Immature natural killer cell (primary cell): ENCODE results near the gene RNF121. TPM values are rescaled to one million over a fixed set of nuclear protein-coding genes. Genes with fewer than 3 reads are reported as not detected.
"Not testable (repeated sequence)": the region's sequence is repeated elsewhere in the genome, so short reads cannot be mapped to it uniquely, and the experiment has no call there.

Experiments used
- DNase-seq, 3 donors: peaks; one replicate each; pipeline ENCODE4 v3.0.0; 2022; ENCODE audit warnings: mixed read lengths in 1 of 3
- H3K27ac Mint-ChIP-seq, 6 donors: one replicate each; pipeline ENCODE4 v1.8.0; 2020; ENCODE audit warnings: mixed read lengths in 6 of 6, mild to moderate bottlenecking in 5 of 6, inconsistent platforms in 4 of 6, moderate library complexity in 3 of 6
- H3K27me3 Mint-ChIP-seq, 3 donors: one replicate each; pipeline ENCODE4 v1.8.0; 2020 to 2021; ENCODE audit warnings: low read depth in 3 of 3, mild to moderate bottlenecking in 3 of 3, mixed read lengths in 3 of 3, moderate library complexity in 3 of 3, inconsistent platforms in 1 of 3
- H3K36me3 Mint-ChIP-seq, 3 donors: one replicate each; pipeline ENCODE4 v1.8.0; 2020; ENCODE audit warnings: mixed read lengths in 3 of 3, inconsistent platforms in 2 of 3, mild to moderate bottlenecking in 2 of 3
- H3K4me1 Mint-ChIP-seq, 2 donors: one replicate each; pipeline ENCODE4 v1.8.0; 2020; ENCODE audit warnings: inconsistent platforms in 2 of 2, mild to moderate bottlenecking in 2 of 2, mixed read lengths in 2 of 2, moderate library complexity in 1 of 2
- H3K4me3 Mint-ChIP-seq, 5 donors: one replicate each; pipeline ENCODE4 v1.8.0; 2020; ENCODE audit warnings: mild to moderate bottlenecking in 5 of 5, mixed read lengths in 5 of 5, inconsistent platforms in 3 of 5, moderate library complexity in 3 of 5
- H3K9me3 Mint-ChIP-seq, 6 donors: one replicate each; pipeline ENCODE4 v1.8.0; 2020; ENCODE audit warnings: mild to moderate bottlenecking in 6 of 6, mixed read lengths in 6 of 6, inconsistent platforms in 4 of 6, moderate library complexity in 3 of 6
- polyA plus RNA-seq, 3 donors: library from polyadenylated mRNA; unstranded; fragments of 300-500 nt; fragmentation: Illumina TruSeq; gene quantifications; one replicate each; pipeline ENCODE4 v1.2.3, GENCODE V29; 2021

Gene RNF121
- polyA plus RNA-seq = 10 to 100 TPM in 2 of 3 donors, 1 to 10 TPM in 1; 9.8 to 16.0 (median 13.4) TPM

- H3K27ac Mint-ChIP-seq = peak within 1 kb of the TSS; percentile 95 to 99 (median 98)
- no peaks in the 10 kb centered on the region for H3K9me3 Mint-ChIP-seq
- peaks cover 45 to 60% of the 10 kb centered on the region in 2 donors for H3K4me1 Mint-ChIP-seq
- peak within 1 kb of the TSS; percentile 98 to 100 (median 99) for H3K4me3 Mint-ChIP-seq
- peaks cover 5 to 18% (median 9%) of the 10 kb centered on the region in 3 donors for H3K27me3 Mint-ChIP-seq
- no peaks in the 10 kb centered on the region for H3K36me3 Mint-ChIP-seq
- peak; percentile 95 for DNase-seq
Measured at GRCh38 chr11:71928737-71929443, at the start of gene RNF121. Gene RNF121, plus strand, starts transcription at chr11:71929046. Its CDS starts 16 bp downstream, at chr11:71929062.

- H3K4me3 Mint-ChIP-seq, DNase-seq, H3K36me3 Mint-ChIP-seq, H3K9me3 Mint-ChIP-seq, H3K27me3 Mint-ChIP-seq, H3K27ac Mint-ChIP-seq, H3K4me1 Mint-ChIP-seq: not testable (repeated sequence)
Measured at GRCh38 chr11:71885806-71886205, 43.0 kb upstream of the RNF121 start.

- H3K27me3 Mint-ChIP-seq, H3K4me3 Mint-ChIP-seq, H3K36me3 Mint-ChIP-seq, H3K9me3 Mint-ChIP-seq, H3K27ac Mint-ChIP-seq, DNase-seq, H3K4me1 Mint-ChIP-seq: not testable (repeated sequence)
Measured at GRCh38 chr11:71888335-71889010, 40.4 kb upstream of the RNF121 start.

GRCh38 chr11:71889181-71889872 lies 39.5 kb upstream of the RNF121 start:
- not testable (repeated sequence) for DNase-seq, H3K9me3 Mint-ChIP-seq, H3K4me3 Mint-ChIP-seq, H3K36me3 Mint-ChIP-seq, H3K27me3 Mint-ChIP-seq, H3K4me1 Mint-ChIP-seq, H3K27ac Mint-ChIP-seq

- H3K36me3 Mint-ChIP-seq = peaks cover 21 to 27% (median 26%) of the 10 kb centered on the region in 3 donors
- peaks cover 0 to 7% (median 0%) of the 10 kb centered on the region in 6 donors for H3K9me3 Mint-ChIP-seq
Measured at GRCh38 chr11:71895961-71896360, 32.9 kb upstream of the RNF121 start.

GRCh38 chr11:71901137-71901536 lies 27.7 kb upstream of the RNF121 start:
- H3K36me3 Mint-ChIP-seq = peaks cover 15 to 27% (median 20%) of the 10 kb centered on the region in 3 donors
- not testable (repeated sequence) for H3K9me3 Mint-ChIP-seq, H3K4me1 Mint-ChIP-seq, H3K4me3 Mint-ChIP-seq, H3K27me3 Mint-ChIP-seq, DNase-seq, H3K27ac Mint-ChIP-seq

More at GRCh38 chr11:71895961-71896360, 32.9 kb upstream of the RNF121 start:
- H3K27me3 Mint-ChIP-seq = peaks cover 0 to 4% (median 0%) of the 10 kb centered on the region in 3 donors
- no peak overlapping the region for H3K4me3 Mint-ChIP-seq
- no peak for DNase-seq
- H3K4me1 Mint-ChIP-seq = no peaks in the 10 kb centered on the region
- no peak overlapping the region for H3K27ac Mint-ChIP-seq

GRCh38 chr11:71908218-71908617 lies 20.6 kb upstream of the RNF121 start:
- Mint-ChIP-seq H3K36me3 (peaks cover 11 to 36% (median 19%) of the 10 kb centered on the region in 3 donors), H3K9me3 (no peaks in the 10 kb centered on the region), H3K4me3 (no peak overlapping the region), H3K27ac (no peak overlapping the region), H3K4me1 (no peaks in the 10 kb centered on the region), H3K27me3 (no peaks in the 10 kb centered on the region)
- DNase-seq = no peak

- H3K27ac Mint-ChIP-seq = not testable (repeated sequence)
Measured at GRCh38 chr11:71910775-71911174, 18.1 kb upstream of the RNF121 start.

GRCh38 chr11:71911321-71911985 lies 17.4 kb upstream of the RNF121 start:
- H3K4me3 Mint-ChIP-seq, H3K4me1 Mint-ChIP-seq, H3K27me3 Mint-ChIP-seq, H3K9me3 Mint-ChIP-seq, DNase-seq: not testable (repeated sequence)
- H3K36me3 Mint-ChIP-seq = peaks cover 17 to 51% (median 33%) of the 10 kb centered on the region in 3 donors
- peak overlapping the region in 1 of 6 donors; percentile 43 for H3K27ac Mint-ChIP-seq

More at GRCh38 chr11:71910775-71911174, 18.1 kb upstream of the RNF121 start:
- peaks cover 17 to 46% (median 30%) of the 10 kb centered on the region in 3 donors for H3K36me3 Mint-ChIP-seq
- not testable (repeated sequence) for H3K27me3 Mint-ChIP-seq, DNase-seq, H3K9me3 Mint-ChIP-seq, H3K4me3 Mint-ChIP-seq, H3K4me1 Mint-ChIP-seq

GRCh38 chr11:71911986-71912340 lies 16.9 kb upstream of the RNF121 start:
- not testable (repeated sequence) for H3K4me1 Mint-ChIP-seq, H3K9me3 Mint-ChIP-seq, DNase-seq, H3K27me3 Mint-ChIP-seq, H3K4me3 Mint-ChIP-seq, H3K27ac Mint-ChIP-seq
- H3K36me3 Mint-ChIP-seq = peaks cover 17 to 54% (median 33%) of the 10 kb centered on the region in 3 donors

GRCh38 chr11:71913756-71914526 lies 14.9 kb upstream of the RNF121 start:
- Mint-ChIP-seq H3K27ac (no peak overlapping the region), H3K9me3 (no peaks in the 10 kb centered on the region), H3K27me3 (no peaks in the 10 kb centered on the region), H3K4me1 (no peaks in the 10 kb centered on the region), H3K36me3 (peaks cover 28 to 61% (median 33%) of the 10 kb centered on the region in 3 donors), H3K4me3 (no peak overlapping the region)
- no peak for DNase-seq

GRCh38 chr11:71914617-71915189 lies 14.1 kb upstream of the RNF121 start:
- peak overlapping the region in 1 of 6 donors; percentile 38 for H3K27ac Mint-ChIP-seq
- H3K4me3 Mint-ChIP-seq = no peak overlapping the region
- H3K27me3 Mint-ChIP-seq = peaks cover 0 to 2% (median 0%) of the 10 kb centered on the region in 3 donors
- peaks cover 28 to 61% (median 33%) of the 10 kb centered on the region in 3 donors for H3K36me3 Mint-ChIP-seq
- H3K4me1 Mint-ChIP-seq = no peaks in the 10 kb centered on the region
- DNase-seq = no peak
- H3K9me3 Mint-ChIP-seq = no peaks in the 10 kb centered on the region
